GM12878 (cell line): ENCODE results near the gene FMNL2. TPM values are rescaled to one million over a fixed set of nuclear protein-coding genes. Genes with fewer than 3 reads are reported as not detected.

Experiments
- ATAC-seq: fragments of 200-7000 bp; cut with Tn5 transposase; 3 replicates; pipeline ENCODE4 v1.9.1; 2020; ENCODE audit warnings: mild to moderate bottlenecking, moderate library complexity
- BruUV-seq: library from RNA; stranded (reverse); fragments of 400-500 nt; replicated peaks from 2 replicates; lab custom pipeline; 2021; lab: Mats Ljungman, UMichigan
- CTCF ChIA-PET: fragments of 300-600 bp; sonication (Branson Sonifier 250); formaldehyde crosslinking; extraction: SDS; loops from one replicate; lab custom pipeline; 2021; ENCODE audit warnings: inconsistent platforms; lab: Yijun Ruan, JAX
- POLR2A ChIA-PET: fragments of 350-600 bp; formaldehyde crosslinking; extraction: SDS; loops from one replicate; lab custom pipeline; 2021; ENCODE audit warnings: inconsistent platforms; lab: Charles Lee
- RAD21 ChIA-PET: fragments of 300-600 bp; sonication (Branson Sonifier 250); formaldehyde crosslinking; loops from one replicate; lab custom pipeline; 2023; ENCODE audit warnings: antibody characterized with exemption; ENCODE audit not compliant: unreplicated experiment; lab: Charles Lee
- SMC1A ChIA-PET: fragments of 300-600 bp; sonication (Branson Sonifier 250); formaldehyde crosslinking; loops from one replicate; lab custom pipeline; 2023; ENCODE audit not compliant: unreplicated experiment, uncharacterized antibody; lab: Charles Lee
- DNase-seq: peaks from one replicate; pipeline ENCODE4 v3.0.0-alpha.2; 2011; ENCODE audit warnings: low read depth, low spot score
- FAIRE-seq: peaks from 3 replicates; lab custom pipeline; 2011; peaks lifted over from hg19 to GRCh38; lab: Jason Lieb, UNC
- H2AFZ ChIP-seq: 2 replicates; pipeline ENCODE4 v1.6.0; 2011; ENCODE audit warnings: low read depth, low read length, control low read depth; ENCODE audit not compliant: control insufficient read depth
- H3K27ac ChIP-seq: 2 replicates; pipeline ENCODE4 v1.5.1; 2011; ENCODE audit warnings: control low read depth; ENCODE audit not compliant: control insufficient read depth, insufficient read depth
- H3K27me3 ChIP-seq, 2 experiments: replicated peaks in 1 of 2; 2 replicates each; pipeline versions ENCODE4 v1.6.0 to v1.6.1; 2011; ENCODE audit warnings: low read length in 1 of 2; ENCODE audit not compliant: control insufficient read depth in 2 of 2, insufficient read depth in 2 of 2
- H3K36me3 ChIP-seq, 2 experiments: 2 replicates each; pipeline ENCODE4 v1.5.1; 2011; ENCODE audit warnings: low read length in 1 of 2; ENCODE audit not compliant: control insufficient read depth in 2 of 2, insufficient read depth in 2 of 2
- H3K4me1 ChIP-seq: 2 replicates; pipeline ENCODE4 v1.6.1; 2011; ENCODE audit warnings: mild to moderate bottlenecking, low read length, moderate library complexity, mixed read lengths; ENCODE audit not compliant: control insufficient read depth, insufficient read depth
- H3K4me2 ChIP-seq: 2 replicates; pipeline ENCODE4 v1.6.0; 2011; ENCODE audit warnings: control low read depth; ENCODE audit not compliant: control insufficient read depth, insufficient read depth
- H3K4me3 ChIP-seq: fragments of 200-600 bp; sonication (generic); 2 replicates; pipeline ENCODE4 v1.5.1; 2016
- H3K79me2 ChIP-seq: 2 replicates; pipeline ENCODE4 v1.6.0; 2011; ENCODE audit warnings: low read length; ENCODE audit not compliant: control insufficient read depth, insufficient read depth
- H3K9ac ChIP-seq: 2 replicates; pipeline ENCODE4 v1.8.0; 2011; ENCODE audit warnings: low read length, control low read depth, mixed read lengths; ENCODE audit not compliant: control insufficient read depth, insufficient read depth
- H3K9me3 ChIP-seq: replicated peaks from 3 replicates; pipeline ENCODE4 v1.5.1; 2011; ENCODE audit warnings: mild to moderate bottlenecking, low read length; ENCODE audit not compliant: control insufficient read depth, insufficient read depth
- H4K20me1 ChIP-seq: 2 replicates; pipeline ENCODE4 v1.6.0; 2011; ENCODE audit not compliant: control insufficient read depth, insufficient read depth
- GATAD2B ChIP-seq: fragments of 450-650 bp; conservative IDR thresholded peaks from 2 replicates; pipeline ENCODE4 v1.6.1; 2017; ENCODE audit warnings: low read depth, mild to moderate bottlenecking, moderate library complexity
- PKNOX1 ChIP-seq: fragments of 450-650 bp; IDR thresholded peaks from 2 replicates; pipeline ENCODE4 v1.6.1; 2016; ENCODE audit warnings: mild to moderate bottlenecking
- SPI1 ChIP-seq: IDR thresholded peaks from 2 replicates; pipeline ENCODE4 v1.6.1; 2011; ENCODE audit warnings: low read depth, mild to moderate bottlenecking, low read length, moderate library complexity, borderline replicate concordance; ENCODE audit not compliant: insufficient read depth
- ZBTB11 ChIP-seq: fragments of 450-650 bp; formaldehyde crosslinking; IDR thresholded peaks from 2 replicates; pipeline ENCODE4 v1.5.0; 2022; ENCODE audit warnings: mild to moderate bottlenecking, missing genetic modification characterization
- ZNF24 ChIP-seq: fragments of 450-650 bp; IDR thresholded peaks from 2 replicates; pipeline ENCODE4 v1.6.1; 2017; ENCODE audit warnings: antibody characterized with exemption, mild to moderate bottlenecking
- WGBS: methylation state at CpG from one replicate; pipeline ENCODE4 v1.1.6; 2016; ENCODE audit warnings: low lambda C conversion rate; ENCODE audit not compliant: insufficient replicate concordance, insufficient coverage; ENCODE audit errors: missing lambda C conversion rate; 5-methylcytosine and 5-hydroxymethylcytosine counted together
- in situ Hi-C: fragments of 300-500 bp; cut with MboI; formaldehyde crosslinking; loops from 9 replicates; pipeline ENCODE4 v1.14.3; 2018; ENCODE audit warnings: mixed read lengths
- intact Hi-C: fragments of 100-400 bp; cut with micrococcal nuclease; formaldehyde crosslinking; loops from one replicate; pipeline ENCODE4 v1.14.2; 2022; ENCODE audit not compliant: unreplicated experiment
- polyA plus RNA-seq, 11 experiments: library from polyadenylated mRNA; depleted of rRNA in 4 of 11; unstranded in 6 of 11; stranded (reverse) in 5 of 11; fragments of >200 nt; fragmentation: Nextera tagmentation in 4 of 11; fragmentation: Illumina TruSeq in 1 of 11; extraction: Ambion mirVana in 4 of 11; extraction: Trizol in 1 of 11; gene quantifications; 1 replicate in 1 of 11; 2 replicates in 10 of 11; pipeline versions ENCODE4 v1.2.1 to v1.2.3, GENCODE V29; 2011 to 2016; ENCODE audit warnings: inconsistent platforms in 2 of 11, missing spikeins in 2 of 11, low read depth in 1 of 11
- total RNA-seq, 4 experiments: library from RNA; depleted of rRNA in 3 of 4; stranded (reverse); fragments of >200 nt in 3 of 4; fragmentation: Illumina TruSeq in 1 of 4; extraction: Trizol in 1 of 4; gene quantifications; 2 replicates each; pipeline versions ENCODE4 v1.2.1 to v1.2.3, GENCODE V29; 2013 to 2021

Gene FMNL2
- total and polyA plus RNA-seq, 10 of the 15 experiments (the other 5 are each of a cell fraction or from before 2014, with no cell fraction given): 0.13 to 9.9 (median 0.35) TPM

- TF ChIP-seq ZBTB11: no peak
- no peak for TF ChIP-seq GATAD2B
- TF ChIP-seq SPI1: no peak
- TF ChIP-seq, all 136 proteins: peak for 0
These were observed 4.6 kb upstream of the FMNL2 start (continued) for GRCh38 chr2:152330235-152330866.

- ChIA-PET RAD21 (interaction anchor here (0.6 to 1.4 kb wide), 3 partner anchors 43 to 161 kb away, joined by 3 to 4 read pairs (median 3); no protein-coding TSS in a partner anchor), SMC1A (no interaction called here)
- no peak for ATAC-seq
- H3K27ac ChIP-seq: no peak overlapping the region
- BruUV-seq: no TSS peak
- TF ChIP-seq PKNOX1 (no peak), ZNF24 (peak; percentile 81)
- TF ChIP-seq, all 136 proteins: peak for 1
- CTCF ChIA-PET: interaction anchor here (1.1 to 1.5 kb wide), 2 partner anchors 72 to 301 kb away, joined by 3 to 4 read pairs; no protein-coding TSS in a partner anchor
- WGBS: 2% methylated on average over 11 of the region's 11 CpGs
- intact Hi-C loops: loop anchor here (2.0 to 5.0 kb wide), 9 partner anchors 72 to 303 kb away; partner anchors contain the start of gene STAM2
- DNase-seq (no peak), FAIRE-seq (no peak)
- in situ Hi-C loops: loop anchor here (10.0 kb wide), 1 partner anchor 300 kb away; no protein-coding TSS in a partner anchor
- H2AFZ ChIP-seq: peak overlapping the region; percentile 92
- no peaks in the 10 kb centered on the region for H3K27me3 ChIP-seq
- H3K4me3 ChIP-seq: peak overlapping the region; percentile 76
- POLR2A ChIA-PET: no interaction called here
- H3K9me3 ChIP-seq: no peaks in the 10 kb centered on the region
- no peaks in the 10 kb centered on the region for H3K36me3 ChIP-seq
- no peak overlapping the region for H3K9ac ChIP-seq
- H3K4me1 ChIP-seq: no peaks in the 10 kb centered on the region
- H3K79me2 ChIP-seq: peaks cover 14% of the 10 kb centered on the region
- H4K20me1 ChIP-seq: no peaks in the 10 kb centered on the region
- H3K4me2 ChIP-seq: peak overlapping the region; percentile 66; the same call in 1 of the 2 replicates
These were observed 316 bp upstream of the FMNL2 start for GRCh38 chr2:152334701-152335015.
